HG02759 (cell line): ENCODE measurements around the gene UHRF2.

ENCODE experiments used
- ATAC-seq: cut with Tn5 transposase; IDR thresholded peaks from one replicate; pipeline ENCODE4 v1.9.1; 2021; ENCODE audit warnings: mild to moderate bottlenecking, moderate library complexity; ENCODE audit not compliant: unreplicated experiment

UHRF2 gene

DNA sequence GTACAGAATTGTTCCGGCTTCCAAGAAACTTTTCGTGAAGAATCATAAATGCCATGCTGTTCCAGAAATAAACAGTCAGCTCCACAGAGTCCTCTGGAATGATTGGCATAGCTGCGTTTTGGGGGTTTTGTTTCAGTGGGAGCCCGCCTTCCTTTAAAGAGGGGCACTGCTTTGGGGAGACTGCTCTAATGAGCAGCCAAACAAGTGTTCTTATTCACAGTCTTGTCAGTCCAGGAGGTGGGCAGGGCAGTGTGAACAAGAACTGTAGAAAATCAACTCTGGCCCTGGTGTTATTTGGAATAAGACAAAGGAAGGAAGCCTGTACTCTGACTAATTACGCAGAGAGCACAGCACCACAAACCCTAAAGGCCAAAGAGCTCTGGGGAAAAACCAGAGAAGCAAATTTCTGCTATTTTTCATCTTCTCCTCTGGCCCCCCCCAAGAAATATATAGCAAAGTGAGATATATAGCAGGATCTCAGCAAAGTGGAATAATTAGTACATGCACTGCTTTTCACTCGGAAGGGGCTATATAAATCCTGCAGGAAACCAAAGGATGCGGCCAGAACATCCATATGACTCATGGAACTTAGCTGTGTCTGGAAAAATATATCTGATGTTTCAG is 139.6 kb downstream of the UHRF2 start:
- no peak for ATAC-seq

DNA sequence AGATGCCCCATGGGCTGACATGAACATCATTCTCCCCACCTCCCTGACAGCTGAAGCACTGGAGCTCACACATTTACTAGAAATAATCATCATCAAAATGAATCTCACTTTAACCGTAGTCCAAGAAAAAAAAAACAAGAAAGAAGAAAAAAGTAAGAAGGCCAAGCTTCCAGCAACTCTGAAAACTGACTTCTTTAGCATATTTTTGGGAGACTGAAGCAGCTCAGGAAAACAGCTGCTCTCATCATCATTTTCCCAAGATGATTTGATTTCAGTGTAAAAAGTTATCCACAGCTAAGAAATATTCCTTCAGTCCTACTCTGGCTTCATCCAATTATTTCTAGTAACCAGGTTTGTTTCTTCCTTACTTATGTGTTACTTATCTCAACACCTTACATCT is 140.9 kb downstream of the UHRF2 start:
- ATAC-seq, result no peak
